CD4-positive, alpha-beta T cell (primary cell): ENCODE measurements around the gene TUT7. TPM values are rescaled to one million over a fixed set of nuclear protein-coding genes. Genes with fewer than 3 reads are reported as not detected.
A peak's percentile ranks its signal among the peaks of the same experiment; 100 is the strongest.

Experiments used
- ATAC-seq: fragments of 200-7000 bp; cut with Tn5 transposase; one replicate; pipeline ENCODE4 v1.10.0; 2022; ENCODE audit warnings: mild to moderate bottlenecking; ENCODE audit not compliant: poor library complexity
- CTCF ChIA-PET: fragments of 350-600 bp; sonication (Branson Sonifier 250); formaldehyde crosslinking; loops from one replicate; lab custom pipeline; 2021; ENCODE audit warnings: antibody characterized with exemption, inconsistent platforms; lab: Charles Lee
- POLR2A ChIA-PET: fragments of 350-600 bp; sonication (Branson Sonifier 250); formaldehyde crosslinking; loops from one replicate; lab custom pipeline; 2021; ENCODE audit warnings: antibody characterized with exemption, inconsistent platforms; lab: Charles Lee
- DNase-seq, 14 experiments: peaks; one replicate each; pipeline ENCODE4 v3.0.0-alpha.2; 2013 to 2020; ENCODE audit warnings: mixed read lengths in 2 of 14
- H3K27ac ChIP-seq, 2 donors: one replicate each; pipeline versions ENCODE4 v1.5.1 to v1.7.0; 2013; ENCODE audit warnings: low read length in 2 of 2, low read depth in 1 of 2, mild to moderate bottlenecking in 1 of 2
- H3K27me3 ChIP-seq, 2 experiments: 1 replicate in 1 of 2; 2 replicates in 1 of 2; pipeline versions ENCODE4 v1.6.1 to v1.7.0; 2013; ENCODE audit warnings: low read length in 2 of 2, control low read depth in 1 of 2, mild to moderate bottlenecking in 1 of 2, moderate library complexity in 1 of 2; ENCODE audit not compliant: insufficient read depth in 2 of 2, control insufficient read depth in 1 of 2
- H3K36me3 ChIP-seq: one replicate; pipeline ENCODE4 v1.6.1; 2013; ENCODE audit warnings: low read length, control low read depth; ENCODE audit not compliant: insufficient read depth
- H3K4me1 ChIP-seq: one replicate; pipeline ENCODE4 v1.6.1; 2013; ENCODE audit warnings: low read length, control low read depth; ENCODE audit not compliant: insufficient read depth
- H3K4me3 ChIP-seq: one replicate; pipeline ENCODE4 v1.5.1; 2013; ENCODE audit warnings: mild to moderate bottlenecking, low read length, moderate library complexity
- H3K9me3 ChIP-seq, 2 experiments: 1 replicate in 1 of 2; 2 replicates in 1 of 2; pipeline versions ENCODE4 v1.6.1 to v1.7.0; 2013; ENCODE audit warnings: low read length in 2 of 2, mild to moderate bottlenecking in 2 of 2, control low read depth in 1 of 2, moderate library complexity in 1 of 2; ENCODE audit not compliant: control insufficient read depth in 1 of 2, insufficient read depth in 1 of 2
- H3K27ac Mint-ChIP-seq: one replicate; pipeline ENCODE4 v1.8.0; 2020; ENCODE audit warnings: mixed read lengths
- H3K27me3 Mint-ChIP-seq: one replicate; pipeline ENCODE4 v1.8.0; 2021; ENCODE audit warnings: mixed read lengths
- H3K36me3 Mint-ChIP-seq: one replicate; pipeline ENCODE4 v1.8.0; 2021; ENCODE audit warnings: low read depth, mixed read lengths
- H3K4me1 Mint-ChIP-seq: one replicate; pipeline ENCODE4 v1.8.0; 2021; ENCODE audit warnings: low read depth, mixed read lengths
- H3K4me3 Mint-ChIP-seq: one replicate; pipeline ENCODE4 v1.8.0; 2020; ENCODE audit warnings: mild to moderate bottlenecking, mixed read lengths
- H3K9me3 Mint-ChIP-seq: one replicate; pipeline ENCODE4 v1.8.0; 2020; ENCODE audit warnings: mixed read lengths
- CTCF ChIP-seq: fragments of 200-600 bp; IDR thresholded peaks from one replicate; pipeline ENCODE4 v1.8.0; 2022; ENCODE audit warnings: antibody characterized with exemption, mild to moderate bottlenecking
- intact Hi-C, 2 experiments: fragments of 100-400 bp; cut with DNase I in 1 of 2; cut with micrococcal nuclease in 1 of 2; formaldehyde crosslinking; loops; one replicate each; pipeline versions ENCODE4 v1.15.1 to v1.9.0; 2023 to 2025; cut with DNase I, micrococcal nuclease
- total RNA-seq, 174 experiments: library from RNA in 2 of 174; stranded (reverse) in 2 of 174; gene quantifications; one replicate each; pipeline ENCODE4 v1.2.3 and lab custom pipeline; 2021 to 2026

Gene TUT7
- total RNA-seq, 2 experiments from 2014 or later, result 51.9 to 53.8 TPM

GRCh38 chr9:86341007-86341491, 13.2 kb downstream of the TUT7 start:
- Histone ChIP-seq H3K36me3 (peaks cover 66% of the 10 kb centered on the region), H3K27me3 (no peaks in the 10 kb centered on the region), H3K9me3 (no peaks in the 10 kb centered on the region), H3K4me1 (peaks cover 4% of the 10 kb centered on the region), H3K4me3 (no peak overlapping the region), H3K27ac (no peak overlapping the region)
- Mint-ChIP-seq H3K36me3 (peaks cover 93% of the 10 kb centered on the region), H3K4me1 (peaks cover 49% of the 10 kb centered on the region), H3K27me3 (no peaks in the 10 kb centered on the region), H3K27ac (peak overlapping the region; percentile 21), H3K9me3 (no peaks in the 10 kb centered on the region), H3K4me3 (no peak overlapping the region)
- intact Hi-C loops, result no loop called here
- DNase-seq, result no peak
- no peak for ATAC-seq
- TF ChIP-seq CTCF, result no peak
- ChIA-PET CTCF (interaction anchor here (1.1 to 1.4 kb wide), 3 partner anchors 8 to 20 kb away, joined by 3 read pairs; no protein-coding TSS in a partner anchor), POLR2A (interaction anchor here (1.3 kb wide), 1 partner anchor 59 kb away, joined by 4 read pairs; the partner anchor contains the start of gene ISCA1)

- no peak for TF ChIP-seq CTCF
- H3K4me1 Mint-ChIP-seq, result peaks cover 48% of the 10 kb centered on the region
- Histone ChIP-seq H3K27me3 (no peaks in the 10 kb centered on the region), H3K4me1 (no peaks in the 10 kb centered on the region), H3K4me3 (no peak overlapping the region), H3K9me3 (no peaks in the 10 kb centered on the region), H3K36me3 (peaks cover 66% of the 10 kb centered on the region), H3K27ac (no peak overlapping the region)
- intact Hi-C loops, result no loop called here
- H3K36me3 Mint-ChIP-seq, result peaks cover 93% of the 10 kb centered on the region
- ATAC-seq (no peak), DNase-seq (no peak)
- ChIA-PET POLR2A (no interaction called here), CTCF (interaction anchor here (1.1 kb wide), 1 partner anchor 9 kb away, joined by 3 read pairs; no protein-coding TSS in a partner anchor)
- no peak overlapping the region for H3K4me3 Mint-ChIP-seq
- H3K9me3 Mint-ChIP-seq, result no peaks in the 10 kb centered on the region
- peak overlapping the region; percentile 21 for H3K27ac Mint-ChIP-seq
- H3K27me3 Mint-ChIP-seq, result no peaks in the 10 kb centered on the region
Observed at GRCh38 chr9:86340356-86341006, 13.7 kb downstream of the TUT7 start.

- H3K9me3 ChIP-seq, result no peaks in the 10 kb centered on the region
- H3K27me3 Mint-ChIP-seq, result no peaks in the 10 kb centered on the region
- ATAC-seq (no peak), DNase-seq (peak in 3 of 14 experiments; percentile 24 to 71 (median 28))
- H3K27ac ChIP-seq, result peak overlapping the region in 1 of 2 donors; percentile 43
- no peak for TF ChIP-seq CTCF
- H3K9me3 Mint-ChIP-seq, result no peaks in the 10 kb centered on the region
- POLR2A ChIA-PET, result interaction anchor here (1.0 to 2.4 kb wide), 4 partner anchors 12 to 55 kb away, joined by 4 to 7 read pairs (median 5); partner anchors contain the start of gene ISCA1
- no peaks in the 10 kb centered on the region for H3K27me3 ChIP-seq
- H3K27ac Mint-ChIP-seq, result peak overlapping the region; percentile 87
- H3K4me1 ChIP-seq, result no peaks in the 10 kb centered on the region
- CTCF ChIA-PET, result no interaction called here
- H3K4me3 Mint-ChIP-seq, result peak overlapping the region; percentile 85
- H3K36me3 ChIP-seq, result peaks cover 59% of the 10 kb centered on the region
- peaks cover 100% of the 10 kb centered on the region for H3K36me3 Mint-ChIP-seq
- intact Hi-C loops, result no loop called here
- peaks cover 45% of the 10 kb centered on the region for H3K4me1 Mint-ChIP-seq
- H3K4me3 ChIP-seq, result peak overlapping the region; percentile 43
Observed at GRCh38 chr9:86337469-86338108, 16.6 kb downstream of the TUT7 start.
